ENCODE results near the gene LRRN3. TPM values are rescaled to one million over a fixed set of nuclear protein-coding genes. Genes with fewer than 3 reads are reported as not detected.

Gene LRRN3
- total RNA-seq, 1 experiment from 2014 or later = not detected

GRCh38 chr7:111129435-111129834 is 38.5 kb downstream of the LRRN3 start:
- Mint-ChIP-seq H3K4me1 (ENCODE audit: low read depth, unreplicated experiment) (peaks cover 11% of the 10 kb centered on the region), H3K4me3 (ENCODE audit: low read depth, unreplicated experiment) (no peak overlapping the region), H3K9me3 (ENCODE audit: low read depth, unreplicated experiment) (no peaks in the 10 kb centered on the region), H3K36me3 (ENCODE audit: insufficient read depth, unreplicated experiment) (no peaks in the 10 kb centered on the region), H3K27ac (ENCODE audit: unreplicated experiment) (no peak overlapping the region), H3K27me3 (ENCODE audit: unreplicated experiment) (no peaks in the 10 kb centered on the region)
- TF ChIP-seq CTCF (IDR thresholded peaks at IDR 0.05; ENCODE audit: unreplicated experiment) = no peak
- DNase-seq = no peak
- CTCF ChIA-PET = no interaction called here
- no TSS peak for BruUV-seq (replicated peaks)
- intact Hi-C loops (cut with micrococcal nuclease; ENCODE audit: unreplicated experiment) = no loop called here

- Mint-ChIP-seq H3K4me1 (ENCODE audit: low read depth, unreplicated experiment) (peaks cover 13% of the 10 kb centered on the region), H3K27me3 (ENCODE audit: unreplicated experiment) (no peaks in the 10 kb centered on the region), H3K36me3 (ENCODE audit: insufficient read depth, unreplicated experiment) (no peaks in the 10 kb centered on the region), H3K27ac (ENCODE audit: unreplicated experiment) (no peak overlapping the region), H3K9me3 (ENCODE audit: low read depth, unreplicated experiment) (no peaks in the 10 kb centered on the region), H3K4me3 (ENCODE audit: low read depth, unreplicated experiment) (no peak overlapping the region)
- DNase-seq = no peak
- CTCF ChIA-PET = no interaction called here
- TF ChIP-seq CTCF (IDR thresholded peaks at IDR 0.05; ENCODE audit: unreplicated experiment) = no peak
- intact Hi-C loops (cut with micrococcal nuclease; ENCODE audit: unreplicated experiment) = loop anchor here (10.0 kb wide), 1 partner anchor 62 kb away; no protein-coding TSS in a partner anchor
- no TSS peak for BruUV-seq (replicated peaks)
These were observed 41.9 kb downstream of the LRRN3 start for GRCh38 chr7:111132833-111133232.

- Mint-ChIP-seq H3K4me1 (ENCODE audit: low read depth, unreplicated experiment) (peaks cover 20% of the 10 kb centered on the region), H3K4me3 (ENCODE audit: low read depth, unreplicated experiment) (no peak overlapping the region), H3K9me3 (ENCODE audit: low read depth, unreplicated experiment) (no peaks in the 10 kb centered on the region), H3K27me3 (ENCODE audit: unreplicated experiment) (no peaks in the 10 kb centered on the region), H3K27ac (ENCODE audit: unreplicated experiment) (peak overlapping the region; percentile 70), H3K36me3 (ENCODE audit: insufficient read depth, unreplicated experiment) (no peaks in the 10 kb centered on the region)
- intact Hi-C loops (cut with micrococcal nuclease; ENCODE audit: unreplicated experiment) = loop anchor here (10.0 kb wide), 1 partner anchor 57 kb away; no protein-coding TSS in a partner anchor
- CTCF ChIA-PET = no interaction called here
- TF ChIP-seq CTCF (IDR thresholded peaks at IDR 0.05; ENCODE audit: unreplicated experiment) = no peak
- DNase-seq = no peak
- no TSS peak for BruUV-seq (replicated peaks)
These were observed 46.6 kb downstream of the LRRN3 start for GRCh38 chr7:111137296-111138192.

- H3K9me3 Mint-ChIP-seq (ENCODE audit: low read depth, unreplicated experiment) = no peaks in the 10 kb centered on the region
- BruUV-seq (replicated peaks) = no TSS peak
- no peak overlapping the region for H3K4me3 Mint-ChIP-seq (ENCODE audit: low read depth, unreplicated experiment)
- H3K36me3 Mint-ChIP-seq (ENCODE audit: insufficient read depth, unreplicated experiment) = no peaks in the 10 kb centered on the region
- peaks cover 14% of the 10 kb centered on the region for H3K4me1 Mint-ChIP-seq (ENCODE audit: low read depth, unreplicated experiment)
- intact Hi-C loops (cut with micrococcal nuclease; ENCODE audit: unreplicated experiment) = loop anchor here (10.0 kb wide), 1 partner anchor 57 kb away; no protein-coding TSS in a partner anchor
- no peaks in the 10 kb centered on the region for H3K27me3 Mint-ChIP-seq (ENCODE audit: unreplicated experiment)
- CTCF ChIA-PET = interaction anchor here (0.6 kb wide), 1 partner anchor 400 kb away, joined by 3 read pairs; no protein-coding TSS in a partner anchor
- DNase-seq = peak; percentile 35
- H3K27ac Mint-ChIP-seq (ENCODE audit: unreplicated experiment) = peak overlapping the region; percentile 70
- TF ChIP-seq CTCF (IDR thresholded peaks at IDR 0.05; ENCODE audit: unreplicated experiment) = no peak
These were observed 47.3 kb downstream of the LRRN3 start for GRCh38 chr7:111138193-111138569.
